HG03521 (cell line): ENCODE results near the gene KCND2.
"Not testable (repeated sequence)": the region's sequence is repeated elsewhere in the genome, so short reads cannot be mapped to it uniquely, and the experiment has no call there.

Source experiments
- ATAC-seq: cut with Tn5 transposase; IDR thresholded peaks from one replicate; pipeline ENCODE4 v1.9.1; 2021; ENCODE audit warnings: mild to moderate bottlenecking, moderate library complexity; ENCODE audit not compliant: unreplicated experiment

The KCND2 gene

GRCh38 chr7:120735791-120736190 is 462.8 kb downstream of the KCND2 start:
- no peak for ATAC-seq

- ATAC-seq = no peak
Observed at GRCh38 chr7:120738816-120739215, 465.8 kb downstream of the KCND2 start.

- no peak for ATAC-seq
Observed at GRCh38 chr7:120740348-120740747, 467.4 kb downstream of the KCND2 start.

GRCh38 chr7:120741371-120742042 is 468.5 kb downstream of the KCND2 start:
- ATAC-seq = no peak

- ATAC-seq = no peak
Observed at GRCh38 chr7:120742372-120742771, 469.4 kb downstream of the KCND2 start.

- ATAC-seq = no peak
Observed at GRCh38 chr7:120743128-120743527, 470.2 kb downstream of the KCND2 start.

- peak; percentile 54 for ATAC-seq
Observed at GRCh38 chr7:120760050-120760449, 487.1 kb downstream of the KCND2 start.

- no peak for ATAC-seq
Observed at GRCh38 chr7:120760851-120761250, 487.9 kb downstream of the KCND2 start.

GRCh38 chr7:120770206-120770605 is 497.2 kb downstream of the KCND2 start:
- ATAC-seq = no peak

- ATAC-seq = no peak
Observed at GRCh38 chr7:120774481-120774880, 501.5 kb downstream of the KCND2 start.

- no peak for ATAC-seq
Observed at GRCh38 chr7:120775755-120776154, 502.8 kb downstream of the KCND2 start.

- not testable (repeated sequence) for ATAC-seq
Observed at GRCh38 chr7:120779078-120779477, 506.1 kb downstream of the KCND2 start.

GRCh38 chr7:120780451-120780850 is 507.5 kb downstream of the KCND2 start:
- not testable (repeated sequence) for ATAC-seq

- no peak for ATAC-seq
Observed at GRCh38 chr7:120780938-120781337, 508.0 kb downstream of the KCND2 start.

GRCh38 chr7:120781924-120782323 is 508.9 kb downstream of the KCND2 start:
- ATAC-seq = not testable (repeated sequence)

GRCh38 chr7:120783273-120783672 is 510.3 kb downstream of the KCND2 start:
- no peak for ATAC-seq

GRCh38 chr7:120783721-120784120 is 510.7 kb downstream of the KCND2 start:
- ATAC-seq = no peak

GRCh38 chr7:120785095-120785494 is 512.1 kb downstream of the KCND2 start:
- ATAC-seq = no peak

- peak; percentile 92 for ATAC-seq
Observed at GRCh38 chr7:120792091-120792860, 519.3 kb downstream of the KCND2 start.

- no peak for ATAC-seq
Observed at GRCh38 chr7:120792861-120793130, 519.8 kb downstream of the KCND2 start.

- ATAC-seq = no peak
Observed at GRCh38 chr7:120793213-120793936, 520.4 kb downstream of the KCND2 start.
